CD4-positive, alpha-beta T cell treated with Interleukin-4 for 4 hours (primary cell): ENCODE data around the gene SLC35C1.
"Not testable (repeated sequence)": the region's sequence is repeated elsewhere in the genome, so short reads cannot be mapped to it uniquely, and the experiment has no call there.

Experiments
- DNase-seq: peaks from one replicate; pipeline ENCODE4 v3.0.0-alpha.2; 2020

Gene SLC35C1

DNA sequence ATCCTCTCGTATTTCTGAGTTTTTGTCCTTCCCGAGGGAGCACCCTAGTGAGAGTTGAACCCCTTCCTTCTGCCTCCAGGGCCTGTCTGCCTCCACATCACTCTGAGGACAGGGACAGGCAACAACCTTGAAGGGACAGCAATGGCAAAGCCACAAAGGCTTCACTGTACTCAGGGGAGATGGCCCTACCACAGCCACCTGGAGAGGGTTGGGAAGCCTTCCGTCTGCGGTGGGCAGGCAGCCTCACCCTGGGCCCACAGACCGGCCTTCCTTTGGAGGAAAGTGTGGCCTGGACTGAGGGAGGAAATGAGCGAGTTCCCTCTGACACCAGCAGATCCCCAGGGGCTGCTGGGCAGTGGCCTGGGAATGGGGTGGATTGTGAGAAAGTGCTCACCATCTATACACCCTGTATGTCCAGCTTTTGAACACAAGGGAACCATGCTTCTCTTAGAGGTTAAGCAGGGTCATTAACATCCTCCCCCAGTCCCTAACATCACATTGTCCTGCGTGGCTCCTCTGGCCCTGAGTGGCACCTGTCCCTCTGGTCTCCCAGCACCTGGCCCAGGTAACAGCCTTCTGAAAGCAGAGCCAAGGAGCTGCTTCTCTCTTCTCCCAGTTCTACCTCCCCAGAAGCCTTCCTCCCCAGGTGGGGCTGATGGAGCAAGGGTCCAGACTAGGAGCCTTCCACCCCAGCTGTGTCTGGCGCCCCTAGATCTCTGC is 6.8 kb downstream of the SLC35C1 start:
- DNase-seq, result no peak

DNA sequence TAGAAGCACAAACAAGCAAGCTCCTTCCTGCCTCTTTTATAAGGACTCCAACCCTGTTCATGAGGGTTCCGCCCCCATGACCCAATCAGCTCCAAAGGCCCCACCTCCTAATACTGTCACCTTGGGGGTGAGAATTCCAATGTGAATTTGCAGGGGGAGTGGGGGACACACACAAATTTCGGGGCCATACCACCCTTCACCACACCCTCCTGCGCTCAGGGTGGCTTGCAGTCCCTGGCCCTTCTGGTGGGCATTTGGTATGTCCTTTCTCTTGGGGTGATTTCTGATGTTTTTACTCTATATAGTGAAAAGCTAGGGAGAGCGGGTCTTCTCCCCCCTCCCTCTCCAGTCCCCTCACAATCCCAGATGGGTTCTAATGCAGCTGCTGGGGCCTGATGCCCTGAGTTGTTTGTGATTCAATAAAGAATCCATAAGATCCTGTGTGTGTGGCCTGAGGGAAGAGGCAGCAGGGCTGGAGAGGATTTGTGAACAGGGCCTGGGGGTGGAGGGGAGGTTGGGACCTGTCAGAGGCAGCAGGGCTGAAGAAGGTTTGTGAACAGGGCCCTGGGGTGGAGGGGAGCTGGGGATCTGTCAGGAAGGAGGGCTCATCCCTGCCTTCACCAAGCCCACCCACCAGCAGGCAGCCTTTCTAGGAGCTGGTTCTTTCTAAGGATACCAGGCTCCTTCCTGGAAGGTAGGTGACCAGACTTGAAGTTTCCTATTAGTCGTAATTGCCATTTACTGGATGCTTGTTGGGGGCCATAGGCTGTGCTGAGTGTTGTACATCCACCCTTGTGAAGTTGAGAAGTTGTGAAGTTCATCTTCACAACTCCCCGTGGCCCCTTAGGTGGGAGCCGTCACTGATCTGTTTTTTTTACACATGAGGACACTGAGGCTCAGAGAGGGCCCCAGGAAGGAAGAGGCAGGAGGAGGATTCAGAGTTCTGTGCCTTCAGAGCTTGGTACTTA is 7.9 kb downstream of the SLC35C1 start:
- no peak for DNase-seq

DNA sequence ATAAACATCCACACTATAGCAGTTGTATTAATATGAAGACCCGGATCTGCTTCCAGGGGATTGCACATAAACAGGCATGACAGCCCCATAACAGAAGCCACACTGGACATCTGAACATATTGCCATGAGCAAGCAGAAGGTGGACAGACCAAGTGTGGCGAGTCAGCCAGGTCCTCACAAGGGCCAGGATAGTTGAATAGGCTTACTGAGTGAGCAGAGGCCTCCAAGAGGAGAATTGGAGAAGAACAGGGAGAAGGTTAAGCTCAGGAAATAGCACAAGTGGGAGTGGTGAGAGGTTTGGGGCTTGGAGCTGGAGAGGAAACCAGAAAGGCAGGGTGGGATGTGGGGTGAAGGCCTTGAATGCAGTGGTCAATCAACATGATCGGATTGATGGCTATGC is 10.8 kb downstream of the SLC35C1 start:
- no peak for DNase-seq

DNA sequence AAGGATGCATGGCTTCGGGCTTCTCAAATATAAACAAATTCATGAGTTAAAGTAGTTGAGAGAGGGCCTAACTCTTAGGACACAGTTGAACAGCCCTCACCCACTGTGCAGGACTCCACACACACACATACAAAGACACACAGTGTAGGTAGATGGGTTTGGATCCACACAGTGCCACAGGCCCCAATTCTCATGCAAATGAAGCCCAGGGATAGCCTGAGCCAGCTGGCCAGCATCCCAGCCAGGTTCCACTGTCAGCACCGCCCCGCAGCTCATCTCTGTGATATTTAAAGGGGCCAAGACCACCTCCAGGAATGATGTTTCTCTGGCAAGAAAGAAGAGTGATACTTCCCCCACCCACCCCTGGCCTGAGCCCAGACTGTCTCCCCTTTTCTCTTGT is 11.7 kb downstream of the SLC35C1 start:
- no peak for DNase-seq

DNA sequence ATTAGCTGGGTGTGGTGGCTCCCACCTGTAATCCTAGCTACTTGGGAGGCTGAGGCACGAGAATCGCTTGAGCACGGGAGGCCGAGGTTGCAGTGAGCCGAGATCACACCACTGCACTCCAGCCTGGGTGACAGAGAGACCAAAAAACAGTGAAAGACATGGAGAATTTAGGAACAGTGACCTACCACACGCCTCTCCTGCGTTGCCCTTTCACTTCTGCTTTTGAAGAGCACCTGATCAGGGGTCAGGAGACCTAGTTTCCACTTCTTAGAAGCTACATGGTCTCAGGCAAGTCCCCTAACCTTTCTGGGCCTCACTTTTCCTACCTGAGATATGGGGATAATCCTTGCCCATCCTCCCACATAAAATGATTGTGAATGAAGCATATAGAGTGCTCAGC is 12.2 kb downstream of the SLC35C1 start:
- DNase-seq, result no peak

DNA sequence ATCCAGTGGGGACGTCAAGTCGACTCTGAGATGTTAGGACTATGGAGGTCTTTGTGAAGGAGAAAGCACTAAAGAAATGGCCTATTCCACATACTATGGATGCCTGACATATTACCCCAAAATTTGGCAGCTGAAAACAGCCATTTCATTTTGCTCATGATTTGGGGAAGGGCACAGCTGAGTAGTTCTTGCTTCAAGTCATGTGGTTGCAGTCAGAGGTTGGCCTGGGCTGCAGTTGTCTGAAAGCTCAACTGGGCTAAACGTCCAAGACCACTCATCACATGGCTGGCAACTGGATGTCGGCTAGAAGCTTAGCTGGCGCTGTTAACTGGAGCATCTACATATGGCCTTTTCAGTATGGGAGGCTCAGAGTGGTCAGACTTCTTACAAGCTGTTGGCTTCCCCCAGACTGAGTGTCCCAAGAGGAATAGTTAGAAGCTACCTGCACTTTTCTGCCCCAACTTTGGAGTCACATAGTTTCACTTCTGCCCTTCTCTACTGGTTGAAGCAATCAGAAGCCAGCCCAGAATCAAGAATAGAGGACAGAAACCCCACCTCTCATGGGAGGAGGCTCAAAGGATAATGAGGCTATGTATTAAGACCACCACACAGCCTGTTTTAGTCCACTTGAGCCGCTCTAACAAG is 14.1 kb downstream of the SLC35C1 start:
- DNase-seq, result no peak

DNA sequence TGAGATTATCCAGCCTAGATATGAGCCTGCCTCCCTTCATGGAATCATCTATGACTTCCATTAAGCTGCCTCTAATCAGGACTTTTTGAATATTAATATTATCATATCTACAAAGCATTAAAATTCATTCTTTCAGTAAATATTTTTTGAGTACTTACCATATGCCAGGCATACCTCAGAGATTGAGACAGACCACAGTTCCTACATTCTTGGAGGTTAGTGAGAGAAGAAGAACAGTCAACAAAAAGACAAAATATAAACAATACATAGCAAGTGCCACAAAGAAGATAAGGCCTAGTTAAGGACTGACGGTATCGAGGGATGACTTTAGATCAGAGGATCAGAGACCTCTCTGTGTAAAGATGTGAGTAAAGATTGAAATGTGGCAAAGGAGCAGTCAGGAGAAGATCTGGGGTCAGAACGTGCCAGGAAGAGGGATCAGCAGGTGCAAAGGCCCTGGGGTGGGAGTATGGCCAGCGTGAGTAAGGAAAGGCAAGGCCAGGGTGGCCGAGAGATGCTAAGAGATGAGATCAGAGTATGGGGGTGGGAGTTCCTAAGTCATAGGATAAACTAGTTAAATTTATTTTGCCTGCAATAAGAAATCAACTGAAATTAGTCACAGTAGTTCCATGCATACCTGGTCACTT is 15.4 kb downstream of the SLC35C1 start:
- no peak for DNase-seq

DNA sequence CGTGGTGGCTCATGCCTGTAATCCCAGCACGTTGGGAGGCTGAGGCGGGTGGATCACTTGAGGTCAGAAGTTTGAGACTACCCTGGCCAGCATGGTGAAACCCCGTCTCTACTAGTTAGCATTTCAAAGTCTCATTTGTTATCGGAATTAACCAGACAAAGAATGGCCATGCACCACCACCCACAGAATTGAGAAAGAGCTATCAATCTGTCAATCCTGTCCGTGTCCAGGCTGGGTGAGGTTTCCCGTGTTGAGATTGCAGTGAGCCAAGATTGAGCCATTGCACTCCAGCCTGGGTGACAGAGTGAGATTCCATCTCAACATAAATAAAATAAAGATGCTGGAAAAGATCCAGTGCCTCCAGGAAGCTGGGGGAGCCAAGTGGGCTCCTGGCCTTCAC is 21.5 kb downstream of the SLC35C1 start:
- DNase-seq, result not testable (repeated sequence)

DNA sequence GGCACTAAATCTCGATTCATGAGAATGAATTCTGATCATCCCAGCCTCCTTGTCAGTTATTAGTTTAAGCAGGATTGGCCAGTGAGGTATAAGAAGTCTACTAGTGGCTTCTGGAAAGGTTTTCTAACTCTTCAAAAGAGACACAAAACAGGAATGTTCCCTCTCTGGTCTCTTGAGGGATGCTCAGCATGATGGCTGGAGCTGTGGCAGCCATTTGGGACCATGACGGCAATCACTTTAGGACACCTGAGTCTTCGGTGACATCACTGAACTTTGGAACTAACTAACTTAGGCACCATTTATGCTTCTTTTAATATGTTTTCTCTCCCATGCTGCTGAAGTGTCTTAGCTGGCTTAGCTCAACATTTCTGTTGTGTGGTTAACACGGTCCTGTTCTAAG is 22.2 kb downstream of the SLC35C1 start:
- no peak for DNase-seq

DNA sequence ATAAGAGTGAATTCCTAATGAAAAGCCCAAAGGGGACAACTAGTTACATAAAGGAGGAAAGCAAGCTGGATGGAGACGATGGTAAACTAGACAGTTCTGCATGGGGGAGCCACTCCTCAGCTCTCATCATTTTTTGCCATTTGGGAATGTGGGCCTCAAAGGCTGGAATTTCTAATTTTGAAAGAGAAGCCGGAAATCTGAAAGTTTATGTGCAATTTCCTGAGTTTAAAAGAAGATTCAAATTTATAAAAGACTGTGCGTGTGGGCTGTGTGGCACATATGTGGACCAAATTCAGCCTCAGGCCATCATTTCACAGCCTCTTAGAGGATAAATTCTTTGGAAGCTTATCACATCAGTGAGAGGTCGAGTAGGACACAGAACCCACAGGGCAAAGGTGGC is 24.0 kb downstream of the SLC35C1 start:
- no peak for DNase-seq

DNA sequence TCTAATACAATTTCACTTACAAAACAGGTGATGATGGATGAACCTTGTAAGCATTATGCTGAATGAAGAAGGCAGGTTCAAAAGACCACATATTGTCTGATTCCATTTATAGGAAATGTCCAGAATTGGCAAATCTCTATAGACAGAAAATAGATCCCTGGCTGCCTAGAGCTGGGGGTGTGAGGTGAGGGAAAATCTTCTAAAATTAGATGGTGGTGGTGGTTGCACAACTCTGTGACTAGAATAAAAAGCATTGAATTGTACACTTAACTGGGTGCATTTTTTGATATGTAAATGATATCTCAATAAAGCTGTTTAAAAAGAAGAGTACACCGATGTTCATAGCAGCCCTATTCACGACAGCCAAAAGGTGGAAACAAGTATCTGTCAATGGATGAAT is 25.6 kb downstream of the SLC35C1 start:
- no peak for DNase-seq

DNA sequence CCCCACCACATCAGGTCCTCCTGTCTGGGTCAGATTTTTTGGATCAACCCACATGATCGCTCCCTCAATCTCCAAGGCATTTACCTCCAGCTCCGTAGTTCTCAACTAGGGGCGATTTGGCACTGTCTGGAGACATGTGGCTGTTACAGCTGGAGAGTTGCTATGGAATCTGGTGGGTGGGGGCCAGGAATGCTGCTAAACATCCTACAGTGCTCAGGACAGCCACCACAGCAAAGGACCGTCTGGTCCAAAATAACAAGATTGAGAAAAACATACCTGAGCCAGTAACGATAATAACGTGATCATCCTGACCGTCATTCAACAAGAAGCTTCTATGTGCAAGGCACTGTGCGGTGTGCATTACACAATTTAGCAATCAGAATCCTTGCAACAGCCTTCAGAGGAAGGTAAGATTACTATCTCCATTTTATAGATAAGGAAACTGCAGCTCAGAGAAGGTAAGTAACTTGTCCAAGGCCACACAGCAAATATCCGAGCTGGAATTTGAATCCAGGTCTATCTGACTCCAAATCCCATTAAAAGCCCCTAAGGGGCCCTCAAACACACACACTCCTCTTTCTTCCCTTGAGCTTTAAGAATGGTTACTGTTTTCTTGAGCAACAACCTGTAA is 28.0 kb downstream of the SLC35C1 start:
- no peak for DNase-seq

DNA sequence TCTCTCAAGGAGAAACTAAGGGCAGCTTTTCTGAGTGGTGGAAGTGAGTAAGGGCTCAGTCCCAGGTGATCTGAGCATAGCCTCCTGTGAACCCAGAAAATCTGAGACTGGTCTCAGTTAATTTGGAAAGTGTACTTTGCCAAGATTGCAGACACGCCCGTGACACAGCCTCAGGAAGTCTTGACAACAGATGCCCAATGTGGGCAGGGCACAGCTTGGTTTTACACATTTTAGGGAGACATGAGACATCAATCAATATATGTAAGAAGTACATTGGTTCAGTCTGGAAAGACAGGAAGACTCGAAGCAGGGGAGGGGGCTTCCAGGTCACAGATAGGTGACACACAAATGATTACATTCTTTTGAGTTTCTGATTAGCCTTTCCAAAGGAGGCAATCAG is 28.8 kb downstream of the SLC35C1 start:
- no peak for DNase-seq

DNA sequence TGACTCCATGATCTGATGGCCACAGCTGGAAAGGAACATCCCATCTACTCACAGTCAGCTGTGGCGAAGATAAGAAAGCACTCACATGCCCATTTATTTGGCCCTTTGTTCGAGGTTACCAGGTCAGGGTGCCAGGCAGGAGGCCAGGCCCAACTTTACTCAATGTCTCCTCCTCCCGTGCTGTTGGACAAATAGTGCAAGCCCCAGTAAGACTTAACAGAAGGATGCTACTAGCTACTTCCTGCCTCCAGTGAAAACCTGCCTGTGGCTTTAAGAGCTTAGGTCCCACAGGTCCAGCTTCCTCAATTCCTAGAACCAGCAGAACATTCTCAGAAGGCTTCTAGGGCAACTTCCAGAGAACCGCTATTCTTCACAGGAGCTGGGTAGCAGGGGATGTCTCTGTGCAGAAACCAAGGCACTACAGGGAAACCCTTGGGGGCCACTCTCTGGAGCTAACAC is 29.4 kb downstream of the SLC35C1 start:
- peak; percentile 11 for DNase-seq

DNA sequence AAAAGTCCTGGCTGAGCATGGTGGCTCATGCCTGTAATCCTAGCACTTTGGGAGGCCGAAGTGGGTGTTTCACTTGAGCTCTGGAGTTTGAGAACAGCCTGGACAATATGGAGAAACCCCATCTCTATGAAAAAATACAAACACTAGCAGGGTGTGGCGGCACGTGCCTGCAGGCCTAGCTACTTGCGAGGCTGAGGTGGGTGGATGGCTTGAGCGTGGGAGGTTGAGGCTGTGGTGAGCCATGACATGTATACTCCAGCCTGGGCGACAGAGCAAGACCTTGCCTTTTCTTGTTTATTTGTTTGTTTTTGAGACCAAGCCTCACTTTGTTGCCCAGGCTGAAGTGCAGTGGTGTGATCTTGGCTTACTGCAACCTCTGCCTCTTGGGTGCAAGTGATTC is 34.3 kb downstream of the SLC35C1 start:
- DNase-seq, result no peak

DNA sequence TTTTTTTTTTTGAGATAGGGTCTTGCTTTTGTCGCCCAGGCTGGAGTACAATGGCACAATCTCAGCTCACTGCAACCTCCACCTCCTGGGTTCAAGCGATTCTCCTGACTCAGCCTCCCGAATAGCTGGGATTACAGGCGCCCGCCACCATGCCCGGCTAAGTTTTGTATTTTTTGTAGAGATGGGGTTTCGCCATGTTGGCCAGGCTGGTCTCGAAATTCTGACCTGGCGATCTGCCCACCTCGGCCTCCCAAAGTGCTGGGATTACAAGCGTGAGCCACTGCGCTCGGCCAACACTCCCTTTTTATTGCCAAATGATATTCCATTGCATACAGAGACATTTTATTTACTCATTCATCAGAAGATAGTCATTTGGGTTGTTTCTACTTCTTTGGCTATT is 35.3 kb downstream of the SLC35C1 start:
- DNase-seq, result not testable (repeated sequence)

DNA sequence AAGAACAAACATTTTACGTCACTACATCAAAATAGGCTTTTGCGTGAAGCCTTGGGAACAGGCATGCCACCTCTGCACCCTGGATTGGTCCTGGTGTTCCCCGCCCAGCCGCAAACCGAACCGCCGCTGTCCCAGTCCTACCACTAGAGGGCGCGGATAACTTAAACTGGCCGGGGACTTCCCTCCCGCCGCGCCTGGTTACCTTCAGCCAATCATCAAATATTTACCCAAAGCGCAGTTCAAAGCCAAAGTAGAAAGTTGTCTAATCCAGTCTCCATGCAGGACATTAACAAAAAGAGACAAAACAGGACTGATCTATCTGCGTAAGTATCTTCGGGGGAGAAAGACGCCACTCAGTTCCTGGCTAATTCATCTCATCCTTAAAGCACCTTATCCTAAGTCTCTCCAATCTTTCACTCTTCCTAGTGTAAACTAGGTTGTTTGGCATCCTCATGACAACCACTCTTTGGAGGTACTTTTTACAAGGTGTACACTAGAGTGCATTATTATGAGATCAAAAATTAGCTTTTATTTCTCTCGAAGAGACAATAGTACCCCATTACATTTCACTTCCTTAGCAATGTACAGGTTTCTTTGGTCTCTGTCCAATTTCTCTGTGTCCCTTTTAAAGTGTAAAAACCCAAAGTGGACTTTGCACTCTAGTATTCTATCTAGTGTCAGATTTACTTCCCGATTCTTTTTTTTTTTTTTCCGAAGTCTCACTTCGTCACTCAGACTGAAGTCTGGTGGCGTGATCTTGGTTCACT is 38.4 kb downstream of the SLC35C1 start:
- peak; percentile 95 for DNase-seq

DNA sequence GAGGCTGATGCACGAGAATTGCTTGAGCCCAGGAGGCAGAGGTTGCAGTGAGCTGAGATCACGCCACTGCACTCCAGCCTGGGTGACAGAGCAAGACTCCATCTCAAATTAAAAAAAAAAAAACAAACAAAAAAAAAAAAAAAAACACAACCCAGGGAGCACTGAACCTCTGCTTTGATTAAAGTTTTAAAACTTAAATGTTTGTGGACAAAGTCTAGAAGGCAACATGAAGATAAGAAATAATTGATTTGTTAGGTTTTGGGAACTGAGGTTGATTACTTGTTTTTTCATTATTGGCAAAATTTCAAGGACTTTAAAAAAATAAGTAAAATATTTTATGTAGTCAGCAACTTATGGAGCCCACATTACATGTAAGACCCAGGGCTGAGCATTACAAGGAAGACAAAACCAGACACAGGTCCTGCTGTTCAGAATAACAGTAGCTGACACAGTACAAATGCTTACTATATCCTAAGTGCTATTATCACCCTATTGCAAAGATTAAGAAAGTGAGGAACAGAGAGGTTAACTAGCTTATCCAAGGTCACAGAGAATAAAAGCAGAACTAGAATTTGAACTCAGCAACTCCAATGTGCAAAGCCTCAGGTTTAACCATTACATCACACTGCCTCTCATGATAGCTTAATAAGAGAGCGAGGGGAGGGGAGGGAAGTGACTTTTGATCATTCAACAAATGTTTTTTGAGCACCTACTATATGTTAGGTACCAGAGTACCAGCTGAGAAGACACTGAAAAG is 40.1 kb downstream of the SLC35C1 start:
- no peak for DNase-seq

DNA sequence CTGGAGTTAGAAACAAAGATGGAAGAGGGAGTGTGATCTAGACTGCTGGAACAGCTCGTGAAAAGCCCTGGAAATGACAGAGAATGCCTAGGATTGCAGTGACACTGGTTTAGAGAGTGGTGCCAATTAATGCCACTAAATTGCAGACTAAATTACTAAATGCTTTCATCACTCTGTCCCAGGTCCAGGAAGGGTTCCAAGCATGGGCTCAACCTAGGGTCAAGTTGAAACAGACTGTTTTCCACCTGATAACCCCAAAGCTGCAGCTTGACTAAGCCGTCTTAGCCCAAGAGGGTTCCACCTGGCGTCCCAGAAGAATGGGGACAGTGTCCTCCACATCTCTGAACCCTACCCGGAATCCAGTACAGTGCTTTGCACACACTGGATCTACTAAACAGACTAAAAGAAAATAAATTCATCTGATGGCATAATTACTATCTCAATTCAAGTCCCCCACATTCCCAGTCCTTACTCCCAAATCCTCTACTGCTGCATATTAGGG is 41.3 kb downstream of the SLC35C1 start:
- DNase-seq, result no peak
